GM12878 (cell line): ENCODE results near the gene S100A7. TPM values are rescaled to one million over a fixed set of nuclear protein-coding genes. Genes with fewer than 3 reads are reported as not detected.

Experiments used
- ATAC-seq: fragments of 200-7000 bp; cut with Tn5 transposase; 3 replicates; pipeline ENCODE4 v1.9.1; 2020; ENCODE audit warnings: mild to moderate bottlenecking, moderate library complexity
- BruUV-seq: library from RNA; stranded (reverse); fragments of 400-500 nt; replicated peaks from 2 replicates; lab custom pipeline; 2021; lab: Mats Ljungman, UMichigan
- CTCF ChIA-PET: fragments of 300-600 bp; sonication (Branson Sonifier 250); formaldehyde crosslinking; extraction: SDS; loops from one replicate; lab custom pipeline; 2021; ENCODE audit warnings: inconsistent platforms; lab: Yijun Ruan, JAX
- POLR2A ChIA-PET: fragments of 350-600 bp; formaldehyde crosslinking; extraction: SDS; loops from one replicate; lab custom pipeline; 2021; ENCODE audit warnings: inconsistent platforms; lab: Charles Lee
- RAD21 ChIA-PET: fragments of 300-600 bp; sonication (Branson Sonifier 250); formaldehyde crosslinking; loops from one replicate; lab custom pipeline; 2023; ENCODE audit warnings: antibody characterized with exemption; ENCODE audit not compliant: unreplicated experiment; lab: Charles Lee
- SMC1A ChIA-PET: fragments of 300-600 bp; sonication (Branson Sonifier 250); formaldehyde crosslinking; loops from one replicate; lab custom pipeline; 2023; ENCODE audit not compliant: unreplicated experiment, uncharacterized antibody; lab: Charles Lee
- DNase-seq: peaks from one replicate; pipeline ENCODE4 v3.0.0-alpha.2; 2011; ENCODE audit warnings: low read depth, low spot score
- FAIRE-seq: peaks from 3 replicates; lab custom pipeline; 2011; peaks lifted over from hg19 to GRCh38; lab: Jason Lieb, UNC
- H2AFZ ChIP-seq: 2 replicates; pipeline ENCODE4 v1.6.0; 2011; ENCODE audit warnings: low read depth, low read length, control low read depth; ENCODE audit not compliant: control insufficient read depth
- H3K27ac ChIP-seq: 2 replicates; pipeline ENCODE4 v1.5.1; 2011; ENCODE audit warnings: control low read depth; ENCODE audit not compliant: control insufficient read depth, insufficient read depth
- H3K27me3 ChIP-seq, 2 experiments: replicated peaks in 1 of 2; 2 replicates each; pipeline versions ENCODE4 v1.6.0 to v1.6.1; 2011; ENCODE audit warnings: low read length in 1 of 2; ENCODE audit not compliant: control insufficient read depth in 2 of 2, insufficient read depth in 2 of 2
- H3K36me3 ChIP-seq, 2 experiments: 2 replicates each; pipeline ENCODE4 v1.5.1; 2011; ENCODE audit warnings: low read length in 1 of 2; ENCODE audit not compliant: control insufficient read depth in 2 of 2, insufficient read depth in 2 of 2
- H3K4me1 ChIP-seq: 2 replicates; pipeline ENCODE4 v1.6.1; 2011; ENCODE audit warnings: mild to moderate bottlenecking, low read length, moderate library complexity, mixed read lengths; ENCODE audit not compliant: control insufficient read depth, insufficient read depth
- H3K4me2 ChIP-seq: 2 replicates; pipeline ENCODE4 v1.6.0; 2011; ENCODE audit warnings: control low read depth; ENCODE audit not compliant: control insufficient read depth, insufficient read depth
- H3K4me3 ChIP-seq: fragments of 200-600 bp; sonication (generic); 2 replicates; pipeline ENCODE4 v1.5.1; 2016
- H3K79me2 ChIP-seq: 2 replicates; pipeline ENCODE4 v1.6.0; 2011; ENCODE audit warnings: low read length; ENCODE audit not compliant: control insufficient read depth, insufficient read depth
- H3K9ac ChIP-seq: 2 replicates; pipeline ENCODE4 v1.8.0; 2011; ENCODE audit warnings: low read length, control low read depth, mixed read lengths; ENCODE audit not compliant: control insufficient read depth, insufficient read depth
- H3K9me3 ChIP-seq: replicated peaks from 3 replicates; pipeline ENCODE4 v1.5.1; 2011; ENCODE audit warnings: mild to moderate bottlenecking, low read length; ENCODE audit not compliant: control insufficient read depth, insufficient read depth
- H4K20me1 ChIP-seq: 2 replicates; pipeline ENCODE4 v1.6.0; 2011; ENCODE audit not compliant: control insufficient read depth, insufficient read depth
- BCLAF1 ChIP-seq: fragments of 450-650 bp; IDR thresholded peaks from 2 replicates; pipeline ENCODE4 v1.6.1; 2017; ENCODE audit warnings: antibody characterized with exemption, mild to moderate bottlenecking, moderate library complexity
- HDAC2 ChIP-seq: fragments of 200-600 bp; sonication (generic); IDR thresholded peaks from 2 replicates; pipeline ENCODE4 v1.6.1; 2017
- HDGF ChIP-seq: fragments of 450-650 bp; IDR thresholded peaks from 2 replicates; pipeline ENCODE4 v1.6.1; 2016; ENCODE audit warnings: antibody characterized with exemption
- JUND ChIP-seq: IDR thresholded peaks from 2 replicates; pipeline ENCODE4 v1.6.1; 2012; ENCODE audit warnings: low read depth, mild to moderate bottlenecking, low read length, improper control_type of control experiment, moderate library complexity
- NFXL1 ChIP-seq: fragments of 450-650 bp; IDR thresholded peaks from 2 replicates; pipeline ENCODE4 v1.6.1; 2017; ENCODE audit warnings: antibody characterized with exemption, mild to moderate bottlenecking, borderline replicate concordance
- PAX8 ChIP-seq: fragments of 450-650 bp; IDR thresholded peaks from 2 replicates; pipeline ENCODE4 v1.6.1; 2017; ENCODE audit warnings: mild to moderate bottlenecking, moderate library complexity
- STAT1 ChIP-seq: fragments of 450-650 bp; conservative IDR thresholded peaks from 2 replicates; pipeline ENCODE4 v1.6.1; 2014; ENCODE audit warnings: antibody characterized with exemption, mild to moderate bottlenecking
- ZBTB33 ChIP-seq: fragments of 450-650 bp; IDR thresholded peaks from 2 replicates; pipeline ENCODE4 v1.6.1; 2017; ENCODE audit warnings: mild to moderate bottlenecking
- ZBTB4 ChIP-seq: fragments of 450-650 bp; formaldehyde crosslinking; IDR thresholded peaks from 2 replicates; pipeline ENCODE4 v1.4.0; 2022; ENCODE audit warnings: mild to moderate bottlenecking, moderate library complexity
- WGBS: methylation state at CpG from one replicate; pipeline ENCODE4 v1.1.6; 2016; ENCODE audit warnings: low lambda C conversion rate; ENCODE audit not compliant: insufficient replicate concordance, insufficient coverage; ENCODE audit errors: missing lambda C conversion rate; 5-methylcytosine and 5-hydroxymethylcytosine counted together
- in situ Hi-C: fragments of 300-500 bp; cut with MboI; formaldehyde crosslinking; loops from 9 replicates; pipeline ENCODE4 v1.14.3; 2018; ENCODE audit warnings: mixed read lengths
- intact Hi-C: fragments of 100-400 bp; cut with micrococcal nuclease; formaldehyde crosslinking; loops from one replicate; pipeline ENCODE4 v1.14.2; 2022; ENCODE audit not compliant: unreplicated experiment
- polyA plus RNA-seq, 11 experiments: library from polyadenylated mRNA; depleted of rRNA in 4 of 11; unstranded in 6 of 11; stranded (reverse) in 5 of 11; fragments of >200 nt; fragmentation: Nextera tagmentation in 4 of 11; fragmentation: Illumina TruSeq in 1 of 11; extraction: Ambion mirVana in 4 of 11; extraction: Trizol in 1 of 11; gene quantifications; 1 replicate in 1 of 11; 2 replicates in 10 of 11; pipeline versions ENCODE4 v1.2.1 to v1.2.3, GENCODE V29; 2011 to 2016; ENCODE audit warnings: inconsistent platforms in 2 of 11, missing spikeins in 2 of 11, low read depth in 1 of 11
- total RNA-seq, 4 experiments: library from RNA; depleted of rRNA in 3 of 4; stranded (reverse); fragments of >200 nt in 3 of 4; fragmentation: Illumina TruSeq in 1 of 4; extraction: Trizol in 1 of 4; gene quantifications; 2 replicates each; pipeline versions ENCODE4 v1.2.1 to v1.2.3, GENCODE V29; 2013 to 2021

S100A7 gene
- total and polyA plus RNA-seq, 10 of the 15 experiments (the other 5 are each of a cell fraction or from before 2014, with no cell fraction given), result not detected

- DNase-seq (no peak), ATAC-seq (no peak), FAIRE-seq (no peak)
- ChIA-PET POLR2A (no interaction called here), CTCF (no interaction called here), SMC1A (no interaction called here), RAD21 (interaction anchor here (0.9 kb wide), 1 partner anchor 67 kb away, joined by 3 read pairs; no protein-coding TSS in a partner anchor)
- Histone ChIP-seq H3K4me1 (no peaks in the 10 kb centered on the region), H3K4me2 (no peak overlapping the region), H3K27me3 (no peaks in the 10 kb centered on the region; a peak in 1 of 4 replicates), H3K27ac (no peak overlapping the region), H3K9ac (no peak overlapping the region), H3K36me3 (no peaks in the 10 kb centered on the region), H2AFZ (no peak overlapping the region), H3K9me3 (no peaks in the 10 kb centered on the region), H3K79me2 (no peaks in the 10 kb centered on the region), H4K20me1 (no peaks in the 10 kb centered on the region), H3K4me3 (no peak overlapping the region)
- 0% methylated on average over 1 of the region's 1 CpG for WGBS
- intact Hi-C loops, result no loop called here
- TF ChIP-seq ZBTB33 (no peak), ZBTB4 (no peak), HDAC2 (no peak), NFXL1 (no peak), PAX8 (no peak), HDGF (no peak), BCLAF1 (no peak), STAT1 (no peak), JUND (no peak)
- in situ Hi-C loops, result no loop called here
- BruUV-seq, result no TSS peak
Observed at GRCh38 chr1:153426809-153427208, 33.6 kb downstream of the S100A7 start.
